Measurements from ENCODE around the gene PFKP.
A peak's percentile ranks its signal among the peaks of the same experiment; 100 is the strongest.

Gene PFKP

DNA sequence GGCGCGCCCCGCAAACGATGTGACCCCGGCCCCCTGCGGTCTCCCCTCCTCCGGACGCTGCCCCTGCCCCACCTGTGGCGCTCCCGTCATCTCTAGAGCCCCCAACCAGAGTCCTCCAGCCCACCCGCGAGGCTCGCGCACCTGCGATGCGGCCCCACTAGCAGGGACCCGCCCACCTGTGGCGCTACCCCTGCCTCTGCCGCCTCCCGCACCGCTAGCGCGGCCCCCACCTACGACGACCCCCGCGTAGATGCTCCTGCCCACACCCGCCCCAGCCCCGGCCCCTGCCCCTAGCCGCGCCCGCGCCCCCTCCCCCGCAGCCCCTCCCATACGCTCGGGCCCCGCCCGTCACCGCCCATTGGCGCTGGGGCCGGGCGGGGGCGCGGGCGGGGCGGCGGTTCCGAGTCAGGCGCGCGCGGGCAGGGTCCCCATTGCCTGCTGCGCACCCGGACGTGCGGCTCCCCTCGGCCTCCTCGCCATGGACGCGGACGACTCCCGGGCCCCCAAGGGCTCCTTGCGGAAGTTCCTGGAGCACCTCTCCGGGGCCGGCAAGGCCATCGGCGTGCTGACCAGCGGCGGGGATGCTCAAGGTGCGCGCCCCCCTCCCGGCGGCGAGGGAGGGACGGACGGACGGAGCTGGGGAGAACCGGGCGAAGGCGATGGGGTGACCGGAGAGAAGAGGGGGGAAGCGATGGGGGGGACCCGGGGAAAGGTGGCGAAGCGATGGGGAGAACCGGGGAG lies at the start of gene PFKP:
PFKP (plus strand) TSS at position 431 of the 741 bp plus-strand sequence; CDS start at position 479, 48 bp downstream.
- DNase-seq (ENCODE audit: low spot score), result no peak

DNA sequence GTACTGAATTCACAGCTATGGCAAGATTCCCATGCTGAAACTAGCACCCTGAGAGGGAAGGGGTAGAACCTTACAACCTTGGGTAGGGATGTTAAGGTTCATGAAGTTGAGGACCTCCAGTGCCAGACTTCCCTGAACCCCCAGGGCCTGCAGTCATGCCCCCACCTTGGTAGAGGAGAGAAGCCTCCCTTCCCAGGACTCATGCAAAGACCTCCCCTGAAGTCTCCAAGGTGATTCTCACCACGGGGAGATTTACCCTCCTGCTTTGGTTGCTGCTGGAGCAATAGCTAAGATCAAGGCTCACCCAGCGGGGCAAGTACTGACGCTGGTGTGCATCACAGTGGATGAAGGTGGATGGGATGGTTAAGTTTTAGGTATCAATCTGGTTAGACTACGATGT lies 49.1 kb upstream of the PFKP start:
- DNase-seq (ENCODE audit: low spot score), result no peak

GRCh38 chr10:3020311-3020710 lies 47.0 kb upstream of the PFKP start:
- no peak for DNase-seq (ENCODE audit: low spot score)

GRCh38 chr10:3020881-3021280 lies 46.5 kb upstream of the PFKP start:
- DNase-seq (ENCODE audit: low spot score), result no peak

GRCh38 chr10:3022027-3022426 lies 45.3 kb upstream of the PFKP start:
- no peak for DNase-seq (ENCODE audit: low spot score)

DNA sequence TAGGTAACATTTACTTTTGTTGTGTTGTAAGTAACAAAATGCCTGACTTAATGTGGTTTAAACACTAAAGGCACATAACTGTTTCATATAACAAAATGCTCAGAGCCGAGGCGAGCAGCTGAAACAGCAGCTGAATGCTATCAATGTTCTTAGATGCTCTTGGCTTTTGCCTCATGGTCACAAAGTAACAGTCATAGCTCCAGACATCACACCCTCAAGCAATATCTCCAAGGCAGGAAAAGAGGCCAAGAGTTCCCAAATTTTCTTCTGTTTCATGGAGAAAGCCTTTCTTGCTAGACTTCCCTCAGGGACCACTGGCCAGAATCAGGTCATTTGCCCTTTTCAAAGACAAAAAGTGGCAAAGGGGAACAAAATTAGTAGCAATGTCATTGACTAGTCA lies 43.5 kb upstream of the PFKP start:
- DNase-seq (ENCODE audit: low spot score), result no peak

DNA sequence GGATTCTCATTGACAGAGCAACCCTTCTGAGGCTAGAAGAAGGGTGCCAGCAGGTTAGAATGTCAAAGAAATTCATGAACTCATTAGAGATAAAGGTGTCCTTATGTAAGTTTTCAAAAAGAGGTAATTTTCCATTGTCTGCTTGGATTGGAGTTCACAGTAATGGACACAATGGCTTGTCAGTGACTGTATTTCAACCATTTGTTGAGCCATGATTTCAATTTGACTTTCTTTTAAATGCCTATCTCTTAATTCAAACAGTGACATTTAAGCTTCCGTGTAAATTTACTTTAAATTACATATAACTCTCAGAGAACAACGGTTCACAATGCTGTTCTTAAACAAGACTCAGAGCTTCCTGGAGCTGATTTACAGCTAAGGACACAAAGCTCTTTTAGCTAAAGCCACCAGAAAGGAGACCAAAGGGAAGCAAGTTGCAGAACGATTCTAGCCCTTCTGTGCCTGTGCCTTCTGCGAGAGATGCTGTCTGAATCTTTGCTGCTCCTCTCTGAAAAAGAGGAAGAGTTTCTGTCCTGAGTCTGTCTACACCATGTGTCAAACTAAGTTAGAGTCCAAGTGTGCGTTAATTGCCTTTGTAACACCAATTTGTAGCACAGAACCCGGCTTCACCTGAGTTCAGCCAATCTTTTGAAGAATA lies 42.2 kb upstream of the PFKP start:
- DNase-seq (ENCODE audit: low spot score), result no peak

DNA sequence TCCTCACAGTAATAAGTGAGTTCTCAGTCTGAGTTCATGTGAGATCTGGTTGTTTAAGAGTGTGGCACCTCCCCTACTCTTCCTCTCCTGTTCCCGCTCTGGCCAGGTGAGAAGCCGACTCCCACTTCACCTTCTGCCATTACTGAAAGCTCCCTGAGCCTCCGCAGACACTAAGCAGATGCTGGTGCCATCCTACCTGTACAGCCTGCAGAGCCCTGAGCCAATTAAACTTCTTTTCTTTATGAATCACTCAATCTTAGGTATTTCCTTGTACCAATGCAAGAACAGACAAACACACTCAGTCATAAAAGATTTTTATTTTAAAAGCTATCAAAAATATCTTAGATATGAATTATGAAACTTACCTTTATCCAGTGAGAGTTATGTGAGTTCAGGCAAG lies 39.5 kb upstream of the PFKP start:
- no peak for DNase-seq (ENCODE audit: low spot score)

- DNase-seq (ENCODE audit: low spot score), result no peak
Measured at GRCh38 chr10:3028441-3028840, 38.9 kb upstream of the PFKP start.

DNA sequence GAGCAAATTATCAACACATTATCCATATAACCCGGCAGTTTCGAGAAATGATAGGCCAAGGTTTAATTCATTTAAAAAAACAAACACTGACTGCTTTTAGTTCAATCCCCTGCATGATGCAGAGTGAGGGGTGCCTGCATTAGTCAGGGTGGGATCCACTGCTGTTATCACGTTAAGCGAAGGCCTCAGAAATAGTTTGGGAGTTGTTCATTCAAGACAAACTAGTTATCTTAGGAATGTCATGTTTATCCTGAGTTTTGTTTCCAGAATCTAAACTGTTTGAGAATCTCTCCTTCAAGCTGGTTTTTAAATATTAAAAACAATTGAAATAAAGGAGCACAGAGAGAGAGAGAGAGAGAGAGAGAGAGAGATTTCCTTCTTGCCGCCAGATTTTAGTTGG lies 36.6 kb upstream of the PFKP start:
- DNase-seq (ENCODE audit: low spot score), result no peak

DNA sequence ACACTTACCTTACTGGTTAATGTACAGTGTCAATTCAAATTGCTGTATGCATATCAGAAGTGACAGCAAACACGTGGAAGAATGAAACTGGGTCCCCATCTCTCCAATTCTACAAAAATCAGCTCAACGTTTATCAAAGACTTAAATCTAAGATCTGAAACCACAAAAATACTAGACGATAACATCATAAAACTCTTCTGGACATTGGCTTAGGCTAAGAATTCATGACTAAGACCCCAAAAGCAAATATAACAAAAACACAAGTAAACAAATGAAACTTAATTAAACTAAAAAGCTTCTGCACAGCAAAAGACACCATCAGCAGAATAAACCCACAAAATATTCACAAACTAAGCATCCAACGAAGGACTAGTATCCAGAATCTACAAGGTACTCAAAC lies 35.9 kb upstream of the PFKP start:
- DNase-seq (ENCODE audit: low spot score), result no peak

GRCh38 chr10:3033925-3034324 lies 33.4 kb upstream of the PFKP start:
- DNase-seq (ENCODE audit: low spot score), result no peak

- no peak for DNase-seq (ENCODE audit: low spot score)
Measured at GRCh38 chr10:3034616-3035015, 32.7 kb upstream of the PFKP start.

- no peak for DNase-seq (ENCODE audit: low spot score)
Measured at GRCh38 chr10:3036155-3037021, 31.0 kb upstream of the PFKP start.

GRCh38 chr10:3037182-3037581 lies 30.2 kb upstream of the PFKP start:
- no peak for DNase-seq (ENCODE audit: low spot score)

DNA sequence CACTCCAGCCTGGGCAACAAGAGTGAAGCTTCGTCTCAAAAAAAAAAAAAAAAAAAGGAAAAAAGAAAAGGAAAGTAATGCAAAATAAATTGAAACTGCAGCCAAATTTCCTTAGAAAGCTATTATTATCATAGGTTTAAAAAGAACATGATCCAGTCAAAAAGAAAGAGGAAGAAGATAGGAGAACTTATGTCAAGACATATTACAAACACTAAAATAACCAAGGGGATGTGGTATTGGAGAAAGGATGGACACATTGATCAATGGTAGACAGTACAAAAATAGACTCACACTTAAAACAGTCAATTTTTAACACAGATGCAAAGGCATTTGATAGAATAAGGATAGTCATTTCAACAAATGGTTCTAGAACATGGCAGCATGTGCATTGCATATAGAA lies 27.3 kb upstream of the PFKP start:
- no peak for DNase-seq (ENCODE audit: low spot score)

GRCh38 chr10:3042589-3042988 lies 24.8 kb upstream of the PFKP start:
- no peak for DNase-seq (ENCODE audit: low spot score)

DNA sequence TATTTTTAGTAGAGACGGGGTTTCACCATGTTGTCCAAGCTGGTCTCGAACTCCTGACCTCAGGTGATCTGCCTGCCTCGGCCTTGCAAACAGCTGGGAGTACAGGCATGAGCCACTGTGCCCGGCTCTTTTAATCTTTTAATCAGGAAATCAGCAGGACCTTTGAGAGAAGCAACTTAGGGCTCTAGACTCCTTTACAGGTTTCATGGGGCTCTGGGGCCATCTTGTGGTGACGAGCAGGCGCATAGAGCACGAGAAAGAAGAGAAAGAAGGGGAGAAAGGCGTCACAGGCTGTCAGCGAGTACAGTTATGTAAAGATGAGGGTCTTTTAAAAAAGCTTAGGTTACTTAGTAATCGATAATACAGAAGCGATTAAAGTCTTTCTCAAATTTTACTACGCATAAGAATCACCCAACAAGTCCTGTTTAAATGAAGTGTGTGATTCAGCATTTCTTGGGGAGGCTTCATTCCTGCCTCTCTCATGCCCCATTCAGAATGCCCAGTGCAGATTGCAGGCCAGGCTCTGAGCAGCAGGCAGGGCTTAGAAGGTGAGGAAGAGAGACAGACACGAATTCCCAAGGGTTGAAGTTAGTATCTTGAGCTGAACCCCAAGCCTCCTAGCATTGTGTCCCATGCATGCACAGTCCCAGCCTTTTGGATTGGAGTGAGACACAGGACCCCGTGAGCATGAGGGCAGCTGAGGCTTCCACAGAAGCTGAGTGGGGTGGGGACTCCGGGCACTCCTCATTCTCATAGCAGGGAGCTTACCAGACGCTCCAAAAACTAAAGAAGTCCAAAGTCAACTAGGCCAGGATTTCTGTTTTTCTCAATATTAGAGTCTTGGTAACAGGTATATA lies 23.6 kb upstream of the PFKP start:
- DNase-seq (ENCODE audit: low spot score), result peak; percentile 78

DNA sequence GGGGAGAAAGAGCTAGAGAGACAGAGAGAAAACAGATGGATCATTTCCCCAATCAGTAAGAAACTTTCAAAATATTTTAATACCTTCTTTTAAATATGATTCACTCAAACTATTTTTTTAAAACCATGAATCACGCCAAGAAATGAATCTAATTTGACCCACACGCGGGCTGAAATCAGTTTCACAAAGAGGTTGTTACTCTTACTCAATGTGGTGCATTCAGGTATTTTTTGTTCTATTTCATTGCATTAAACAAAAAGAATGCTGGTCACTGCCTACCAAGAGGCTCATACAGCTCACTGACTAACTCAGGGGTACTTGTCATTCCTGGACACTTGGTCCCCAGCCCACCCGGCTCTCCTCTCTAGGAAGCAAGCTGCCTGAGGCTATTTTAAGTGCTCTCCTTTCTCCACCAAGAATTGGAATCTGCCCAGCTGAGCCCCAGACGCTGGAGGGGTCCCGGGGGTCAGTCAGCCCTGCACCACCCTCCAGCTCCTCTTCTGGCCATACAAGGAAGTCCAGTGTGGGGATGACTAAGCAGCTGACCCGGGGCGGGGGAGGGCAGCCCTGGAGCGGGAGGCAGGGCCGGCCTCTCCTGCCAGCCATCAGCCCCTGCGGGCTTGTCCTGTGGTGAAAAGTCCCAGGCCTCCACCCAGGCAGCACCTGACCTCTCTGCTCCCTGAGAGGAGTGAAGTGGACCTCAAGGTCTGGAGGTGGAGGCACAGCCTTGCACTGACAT lies 21.7 kb upstream of the PFKP start:
- peak; percentile 48 for DNase-seq (ENCODE audit: low spot score)

DNA sequence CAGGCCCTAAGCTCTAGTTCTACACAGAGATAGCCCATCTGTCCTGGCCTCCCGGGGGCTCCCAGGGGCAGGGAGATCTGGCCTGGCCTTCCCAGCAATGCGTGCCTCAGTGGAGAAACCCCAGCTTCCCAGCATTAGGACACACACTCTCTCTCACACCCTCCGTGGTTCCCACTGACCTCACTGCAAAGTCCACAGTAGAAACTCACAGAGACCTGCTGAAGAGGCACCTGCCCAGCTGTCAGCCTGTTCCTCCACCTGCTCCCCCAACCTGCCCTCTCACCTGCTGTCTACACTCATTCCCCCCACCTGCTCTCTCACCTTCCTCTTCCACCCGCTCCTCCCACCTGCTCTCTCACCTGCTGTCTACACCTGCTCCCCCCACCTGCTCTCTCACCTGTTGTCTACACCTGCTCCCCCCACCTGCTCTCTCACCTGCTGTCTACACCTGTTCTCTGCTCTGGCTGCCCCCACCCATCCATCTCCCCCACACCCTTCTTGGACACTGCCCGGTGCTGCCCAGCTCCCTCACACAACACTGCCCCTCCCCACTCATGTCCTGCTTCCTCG lies 21.1 kb upstream of the PFKP start:
- no peak for DNase-seq (ENCODE audit: low spot score)

DNA sequence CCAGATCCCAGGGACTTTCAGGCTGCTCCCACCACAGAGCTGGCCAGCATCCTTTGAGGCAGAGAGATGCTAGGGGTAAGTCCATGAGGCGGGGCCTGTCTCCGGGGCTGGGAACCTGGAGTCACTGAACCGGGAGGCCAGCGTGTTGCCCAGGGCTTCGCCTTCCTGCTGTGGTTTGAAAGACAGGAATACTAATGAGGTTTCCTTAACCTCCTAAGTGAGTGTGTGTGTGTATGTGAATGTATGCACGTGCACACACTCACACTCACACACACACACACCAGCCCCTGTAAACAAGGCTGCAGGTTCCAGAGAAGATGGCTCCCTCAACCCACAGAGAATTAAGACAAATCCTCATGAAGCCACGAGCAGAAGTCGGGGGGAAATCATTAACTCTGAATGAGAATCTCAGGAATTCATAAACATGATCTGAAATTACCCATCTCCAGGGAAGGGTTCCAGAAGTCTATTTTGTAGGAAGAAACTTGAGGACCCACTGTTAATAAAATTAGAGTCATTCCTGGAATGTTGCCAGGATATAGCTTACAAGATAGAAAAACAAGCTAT lies 20.3 kb upstream of the PFKP start:
- DNase-seq (ENCODE audit: low spot score), result no peak

All from HuH-7 (cell line).